ENCODE results near the gene DYNC2I2. TPM values are rescaled to one million over a fixed set of nuclear protein-coding genes. Genes with fewer than 3 reads are reported as not detected.
"Not testable (repeated sequence)": the region's sequence is repeated elsewhere in the genome, so short reads cannot be mapped to it uniquely, and the experiment has no call there.

Gene DYNC2I2
- total RNA-seq, 3 donors from 2014 or later = 23.7 to 67.0 (median 54.1) TPM

DNA sequence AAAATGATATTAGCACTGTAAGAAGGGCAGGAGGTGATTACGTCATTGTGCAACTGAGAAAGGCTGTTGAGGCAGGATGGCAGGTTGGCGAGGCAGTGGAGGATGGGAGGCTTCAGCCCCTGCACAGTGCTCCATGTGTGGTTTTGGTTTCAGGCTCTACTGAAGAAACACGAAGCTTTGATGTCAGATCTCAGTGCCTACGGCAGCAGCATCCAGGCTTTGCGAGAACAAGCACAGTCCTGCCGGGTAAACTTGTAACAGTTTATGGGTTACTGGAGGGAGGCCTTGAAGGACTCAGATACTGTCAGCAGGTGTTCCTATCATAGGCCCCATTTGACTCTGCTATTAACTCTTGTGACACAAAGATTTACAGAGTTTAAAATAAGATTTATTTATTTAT lies 69.2 kb downstream of the DYNC2I2 start:
- intact Hi-C loops (cut with DNase I; ENCODE audit: low total_unique reads) = no loop called here
- Histone ChIP-seq H3K27ac (no peak overlapping the region), H3K9me3 (no peaks in the 10 kb centered on the region), H3K27me3 (no peaks in the 10 kb centered on the region), H3K36me3 (peaks cover 21% of the 10 kb centered on the region), H3K4me1 (no peaks in the 10 kb centered on the region), H3K4me3 (no peak overlapping the region)
- no peak for TF ChIP-seq POLR2AphosphoS5 (IDR thresholded peaks at IDR 0.05)
- TF ChIP-seq, protein P1, sequence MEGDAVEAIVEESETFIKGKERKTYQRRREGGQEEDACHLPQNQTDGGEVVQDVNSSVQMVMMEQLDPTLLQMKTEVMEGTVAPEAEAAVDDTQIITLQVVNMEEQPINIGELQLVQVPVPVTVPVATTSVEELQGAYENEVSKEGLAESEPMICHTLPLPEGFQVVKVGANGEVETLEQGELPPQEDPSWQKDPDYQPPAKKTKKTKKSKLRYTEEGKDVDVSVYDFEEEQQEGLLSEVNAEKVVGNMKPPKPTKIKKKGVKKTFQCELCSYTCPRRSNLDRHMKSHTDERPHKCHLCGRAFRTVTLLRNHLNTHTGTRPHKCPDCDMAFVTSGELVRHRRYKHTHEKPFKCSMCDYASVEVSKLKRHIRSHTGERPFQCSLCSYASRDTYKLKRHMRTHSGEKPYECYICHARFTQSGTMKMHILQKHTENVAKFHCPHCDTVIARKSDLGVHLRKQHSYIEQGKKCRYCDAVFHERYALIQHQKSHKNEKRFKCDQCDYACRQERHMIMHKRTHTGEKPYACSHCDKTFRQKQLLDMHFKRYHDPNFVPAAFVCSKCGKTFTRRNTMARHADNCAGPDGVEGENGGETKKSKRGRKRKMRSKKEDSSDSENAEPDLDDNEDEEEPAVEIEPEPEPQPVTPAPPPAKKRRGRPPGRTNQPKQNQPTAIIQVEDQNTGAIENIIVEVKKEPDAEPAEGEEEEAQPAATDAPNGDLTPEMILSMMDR (IDR thresholded peaks at IDR 0.05) = no peak
- no peak for TF ChIP-seq POLR2A (IDR thresholded peaks at IDR 0.05)
- no peak for DNase-seq (ENCODE audit: low spot score in 2 of 2)

DNA sequence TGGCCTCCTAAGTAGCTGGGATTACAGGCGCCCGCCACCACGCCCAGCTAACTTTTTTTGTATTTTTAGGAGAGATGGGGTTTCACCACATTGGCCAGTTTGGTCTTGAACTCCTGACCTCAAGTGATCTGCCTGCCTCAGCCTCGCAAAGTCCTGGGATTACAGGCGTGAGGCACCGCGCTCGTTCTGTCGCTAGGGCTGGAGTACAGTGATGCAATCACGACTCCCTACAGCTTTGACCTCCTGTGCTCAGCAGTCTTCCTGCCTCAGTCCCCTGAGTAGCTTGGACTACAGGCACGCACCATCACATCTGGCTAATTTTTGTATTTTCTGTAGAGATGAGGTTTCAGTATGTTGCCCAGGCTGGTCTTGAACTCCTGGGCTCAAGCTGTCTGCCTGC lies 69.7 kb downstream of the DYNC2I2 start:
- intact Hi-C loops (cut with DNase I; ENCODE audit: low total_unique reads); H3K4me1 ChIP-seq; H3K9me3 ChIP-seq; H3K27ac ChIP-seq; DNase-seq (ENCODE audit: low spot score in 2 of 2); H3K27me3 ChIP-seq; H3K4me3 ChIP-seq: not testable (repeated sequence)
- peaks cover 20% of the 10 kb centered on the region for H3K36me3 ChIP-seq

DNA sequence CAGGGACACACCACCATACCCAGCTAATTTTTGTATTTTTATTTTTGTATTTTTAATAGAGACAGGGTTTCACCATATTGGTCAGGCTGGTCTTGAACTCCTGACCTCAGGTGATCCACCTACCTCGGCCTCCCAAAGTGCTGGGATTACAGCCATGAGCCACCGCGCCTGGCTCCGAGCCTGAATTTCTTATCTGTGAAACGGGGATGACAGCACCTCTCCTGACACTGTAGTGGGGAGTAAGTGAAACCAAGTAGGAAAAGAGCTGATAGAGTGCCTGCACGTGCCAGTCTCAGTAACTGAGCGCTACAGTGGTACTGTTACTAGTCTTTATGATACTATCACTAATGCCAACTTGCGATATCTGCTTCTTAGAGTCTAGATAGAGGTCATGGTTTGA lies 71.5 kb downstream of the DYNC2I2 start:
- H3K4me1 ChIP-seq; H3K27ac ChIP-seq; H3K4me3 ChIP-seq; DNase-seq (ENCODE audit: low spot score in 2 of 2); intact Hi-C loops (cut with DNase I; ENCODE audit: low total_unique reads); H3K27me3 ChIP-seq; H3K9me3 ChIP-seq: not testable (repeated sequence)
- peaks cover 22% of the 10 kb centered on the region for H3K36me3 ChIP-seq

Other genes starting within 250 kb of the DYNC2I2 start
- gene CERCAM, start 236.0 kb downstream of the DYNC2I2 start, total RNA-seq = 10 to 100 TPM; 19.8 to 47.5 (median 30.5) TPM
- 10 to 100 TPM; 23.1 to 27.9 (median 25.1) TPM for gene ODF2, start 200.8 kb downstream of the DYNC2I2 start, total RNA-seq
- gene GLE1, start 152.1 kb downstream of the DYNC2I2 start, total RNA-seq = 10 to 100 TPM; 22.9 to 31.9 (median 26.7) TPM
- gene SPTAN1, start 104.3 kb downstream of the DYNC2I2 start, total RNA-seq = 100 to 1,000 TPM; 217 to 264 (median 254) TPM
- gene SET, start 32.4 kb upstream of the DYNC2I2 start, total RNA-seq = 100 to 1,000 TPM; 142 to 168 (median 158) TPM
- 1 to 10 TPM; 2.6 to 8.5 (median 7.0) TPM for gene PKN3, start 45.7 kb upstream of the DYNC2I2 start, total RNA-seq
- 10 to 100 TPM; 15.7 to 33.7 (median 30.2) TPM for gene ZDHHC12, start 67.3 kb upstream of the DYNC2I2 start, total RNA-seq
- gene ZER1, start 115.1 kb upstream of the DYNC2I2 start, total RNA-seq = 10 to 100 TPM; 31.2 to 42.9 (median 34.1) TPM
- gene TBC1D13, start 130.4 kb upstream of the DYNC2I2 start, total RNA-seq = 10 to 100 TPM; 14.4 to 20.0 (median 16.2) TPM
- gene ENDOG, start 161.7 kb upstream of the DYNC2I2 start, total RNA-seq = 10 to 100 TPM; 25.6 to 39.7 (median 25.8) TPM
- 10 to 100 TPM; 23.0 to 40.0 (median 31.5) TPM for gene SPOUT1, start 172.9 kb upstream of the DYNC2I2 start, total RNA-seq
- gene KYAT1, start 225.1 kb upstream of the DYNC2I2 start, total RNA-seq = 1 to 10 TPM; 3.0 to 7.6 (median 7.2) TPM
- gene LRRC8A, start 225.3 kb upstream of the DYNC2I2 start, total RNA-seq = 10 to 100 TPM; 26.1 to 52.7 (median 40.6) TPM

Measured in breast epithelium (tissue), 4 donors.